HG02870 (cell line): ENCODE data around the gene COL1A2.

Source experiments
- ATAC-seq: cut with Tn5 transposase; IDR thresholded peaks from one replicate; pipeline ENCODE4 v1.9.1; 2021; ENCODE audit warnings: mild to moderate bottlenecking, moderate library complexity; ENCODE audit not compliant: unreplicated experiment

COL1A2 gene

GRCh38 chr7:94382132-94382531 is 12.6 kb upstream of the COL1A2 start:
- no peak for ATAC-seq

GRCh38 chr7:94382746-94383145 is 11.9 kb upstream of the COL1A2 start:
- no peak for ATAC-seq

GRCh38 chr7:94384315-94384714 is 10.4 kb upstream of the COL1A2 start:
- no peak for ATAC-seq

- no peak for ATAC-seq
These were observed 8.3 kb upstream of the COL1A2 start for GRCh38 chr7:94386416-94386815.

GRCh38 chr7:94388540-94388939 is 6.2 kb upstream of the COL1A2 start:
- ATAC-seq: no peak

- ATAC-seq: no peak
These were observed 5.3 kb upstream of the COL1A2 start for GRCh38 chr7:94389381-94389780.

GRCh38 chr7:94391726-94392392 is 2.8 kb upstream of the COL1A2 start:
- ATAC-seq: no peak

- no peak for ATAC-seq
These were observed 2.3 kb upstream of the COL1A2 start for GRCh38 chr7:94392393-94392786.

- ATAC-seq: no peak
These were observed 1.2 kb upstream of the COL1A2 start for GRCh38 chr7:94393246-94394108.

GRCh38 chr7:94394109-94394436 is 622 bp upstream of the COL1A2 start:
- ATAC-seq: no peak

- peak; percentile 84 for ATAC-seq
These were observed 694 bp downstream of the COL1A2 start for GRCh38 chr7:94395141-94396036.

GRCh38 chr7:94396037-94396431 is 1.3 kb downstream of the COL1A2 start:
- ATAC-seq: no peak

GRCh38 chr7:94396596-94396995 is 1.9 kb downstream of the COL1A2 start:
- ATAC-seq: no peak

- ATAC-seq: no peak
These were observed 3.0 kb downstream of the COL1A2 start for GRCh38 chr7:94397722-94398121.

GRCh38 chr7:94398841-94399240 is 4.1 kb downstream of the COL1A2 start:
- no peak for ATAC-seq

- ATAC-seq: no peak
These were observed 5.3 kb downstream of the COL1A2 start for GRCh38 chr7:94400022-94400421.

GRCh38 chr7:94400643-94401427 is 6.1 kb downstream of the COL1A2 start:
- ATAC-seq: no peak

- ATAC-seq: no peak
These were observed 6.7 kb downstream of the COL1A2 start for GRCh38 chr7:94401428-94401814.

- no peak for ATAC-seq
These were observed 8.9 kb downstream of the COL1A2 start for GRCh38 chr7:94403546-94403945.

- no peak for ATAC-seq
These were observed 10.8 kb downstream of the COL1A2 start for GRCh38 chr7:94405506-94405905.

- no peak for ATAC-seq
These were observed 12.0 kb downstream of the COL1A2 start for GRCh38 chr7:94406696-94407095.
